HG02588 (cell line): ENCODE measurements around the gene CLPTM1L.
"Not testable (repeated sequence)": the region's sequence is repeated elsewhere in the genome, so short reads cannot be mapped to it uniquely, and the experiment has no call there.

ENCODE experiments used
- ATAC-seq: cut with Tn5 transposase; IDR thresholded peaks from one replicate; pipeline ENCODE4 v1.9.1; 2021; ENCODE audit warnings: mild to moderate bottlenecking, moderate library complexity; ENCODE audit not compliant: unreplicated experiment

The CLPTM1L gene

GRCh38 chr5:1294835-1295649 lies 49.9 kb downstream of the CLPTM1L start, which contains the start of gene TERT:
TERT (minus strand) TSS chr5:1295068; CDS start chr5:1294989, 79 bp downstream.
- no peak for ATAC-seq

- no peak for ATAC-seq
Measured at GRCh38 chr5:1294206-1294834, 50.6 kb downstream of the CLPTM1L start.

- no peak for ATAC-seq
Measured at GRCh38 chr5:1293416-1294205, 51.3 kb downstream of the CLPTM1L start.

GRCh38 chr5:1292846-1293415 lies 52.0 kb downstream of the CLPTM1L start:
- ATAC-seq = no peak

- no peak for ATAC-seq
Measured at GRCh38 chr5:1292139-1292538, 52.8 kb downstream of the CLPTM1L start.

- no peak for ATAC-seq
Measured at GRCh38 chr5:1291611-1292080, 53.3 kb downstream of the CLPTM1L start.

GRCh38 chr5:1290956-1291355 lies 53.9 kb downstream of the CLPTM1L start:
- ATAC-seq = not testable (repeated sequence)

GRCh38 chr5:1289559-1289958 lies 55.3 kb downstream of the CLPTM1L start:
- not testable (repeated sequence) for ATAC-seq

- no peak for ATAC-seq
Measured at GRCh38 chr5:1288439-1289335, 56.2 kb downstream of the CLPTM1L start.

- no peak for ATAC-seq
Measured at GRCh38 chr5:1285883-1286291, 59.0 kb downstream of the CLPTM1L start.

- no peak for ATAC-seq
Measured at GRCh38 chr5:1285141-1285540, 59.8 kb downstream of the CLPTM1L start.

GRCh38 chr5:1284336-1284970 lies 60.4 kb downstream of the CLPTM1L start:
- not testable (repeated sequence) for ATAC-seq

GRCh38 chr5:1283729-1284041 lies 61.2 kb downstream of the CLPTM1L start:
- not testable (repeated sequence) for ATAC-seq

GRCh38 chr5:1282993-1283728 lies 61.7 kb downstream of the CLPTM1L start:
- not testable (repeated sequence) for ATAC-seq

GRCh38 chr5:1282131-1282992 lies 62.5 kb downstream of the CLPTM1L start:
- no peak for ATAC-seq

- ATAC-seq = no peak
Measured at GRCh38 chr5:1281038-1281882, 63.6 kb downstream of the CLPTM1L start.
